NCI-H345 (cell line): ENCODE data around the gene DENND6B.

Experiments used
- DNase-seq: peaks from one replicate; lab custom pipeline; 2025; lab: John Stamatoyannopoulos, UW

DENND6B gene

DNA sequence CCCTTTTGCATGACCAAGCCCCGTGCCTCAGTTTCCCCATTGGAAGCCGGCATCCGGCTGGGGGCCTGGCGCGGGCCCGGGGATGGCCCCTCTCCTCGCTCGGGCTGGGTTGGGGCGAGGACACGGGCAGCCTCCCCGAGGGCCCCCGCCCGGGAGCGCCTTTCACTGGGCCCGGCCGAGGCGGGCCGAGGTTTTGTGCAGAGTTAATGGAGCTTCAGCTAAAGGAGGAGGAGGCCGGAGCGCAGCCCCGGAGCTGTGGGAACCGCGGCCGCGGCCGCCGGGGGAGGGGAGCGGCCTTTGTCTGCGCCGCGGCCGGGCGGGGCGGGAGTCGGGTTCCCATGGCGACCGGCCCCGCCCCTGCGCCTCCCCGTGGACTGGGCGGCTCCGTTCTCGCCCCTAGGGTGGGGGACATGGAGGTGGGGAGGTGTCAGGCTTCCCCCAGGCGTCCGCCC is 55.3 kb downstream of the DENND6B start:
- DNase-seq, result peak; percentile 66

GRCh38 chr22:50270666-50271394 is 56.0 kb downstream of the DENND6B start:
- no peak for DNase-seq

DNA sequence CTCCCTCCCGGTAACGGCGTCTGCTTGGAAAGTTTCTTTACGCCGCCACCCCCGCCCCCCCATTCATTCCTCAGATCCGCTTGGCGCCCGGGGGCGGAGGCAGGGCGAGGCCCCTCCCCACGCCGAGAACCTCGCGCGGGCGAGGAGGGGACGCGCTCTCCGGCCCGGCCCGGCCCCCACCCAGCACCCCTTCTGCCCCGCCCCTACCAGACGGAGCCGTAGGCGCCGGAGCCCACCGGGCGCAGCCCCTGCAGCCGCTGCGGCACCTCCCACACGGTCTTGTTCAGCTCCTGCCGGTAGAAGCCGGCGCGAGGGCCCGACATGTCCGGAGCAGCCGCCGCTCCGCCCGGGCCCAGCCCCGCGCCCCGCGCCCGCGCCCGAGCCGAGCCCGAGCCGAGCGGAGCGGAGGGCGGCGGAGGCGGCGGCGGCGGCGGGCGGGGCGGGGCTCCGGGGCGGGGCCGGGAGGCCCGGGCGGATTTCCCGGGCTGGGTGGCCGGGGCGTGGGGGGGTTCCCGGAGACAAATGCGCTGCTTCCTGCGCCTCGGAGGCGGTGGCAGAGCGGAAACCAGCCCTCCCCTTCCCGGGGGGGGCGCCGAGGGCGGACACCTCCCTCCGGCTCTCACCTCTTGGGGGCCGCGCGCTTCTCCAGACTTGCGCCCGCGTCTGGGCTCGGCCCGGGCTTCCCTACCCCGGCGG is 56.7 kb downstream of the DENND6B start, which contains the start of gene MAPK11:
MAPK11 (minus strand) TSS at position 411 of the 696 bp plus-strand sequence; CDS start at position 323, 88 bp downstream.
- peak; percentile 20 for DNase-seq

GRCh38 chr22:50269573-50269969 is 57.2 kb downstream of the DENND6B start:
- DNase-seq, result no peak

GRCh38 chr22:50268655-50269113 is 58.1 kb downstream of the DENND6B start:
- peak; percentile 17 for DNase-seq

- DNase-seq, result peak; percentile 23
These were observed 59.0 kb downstream of the DENND6B start for GRCh38 chr22:50267591-50268390.

- no peak for DNase-seq
These were observed 59.8 kb downstream of the DENND6B start for GRCh38 chr22:50266994-50267393.

GRCh38 chr22:50264946-50265669 is 61.7 kb downstream of the DENND6B start:
- no peak for DNase-seq

DNA sequence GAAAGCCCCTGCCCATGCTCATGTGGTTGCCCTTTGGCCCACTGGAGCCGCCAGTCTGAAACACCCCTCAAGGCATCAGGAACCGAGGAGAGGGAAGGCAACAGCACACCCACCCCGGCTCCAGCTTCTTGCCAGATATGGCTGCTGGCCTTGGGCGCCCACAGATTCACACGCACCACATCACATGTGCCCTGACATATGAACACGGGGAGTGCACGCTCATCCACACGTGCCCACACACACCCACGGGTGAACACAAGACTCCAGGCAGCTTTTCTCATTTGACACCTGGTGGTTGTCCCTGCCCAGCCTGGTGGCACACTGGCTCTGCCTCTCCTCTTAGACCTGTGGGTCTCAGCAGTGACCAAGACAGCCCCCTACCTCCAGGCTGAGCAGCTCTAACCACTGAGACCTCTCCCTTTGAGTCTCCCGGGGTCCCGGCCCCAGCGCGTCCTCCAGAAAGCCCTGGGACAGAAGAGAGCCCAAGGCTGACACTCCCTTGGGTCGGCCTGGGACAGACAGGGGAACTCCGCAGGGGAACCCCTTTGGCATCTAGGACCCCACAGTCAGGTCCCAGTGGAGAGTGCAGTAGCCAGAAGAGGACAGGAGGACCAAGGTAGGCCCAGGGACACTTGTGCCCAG is 62.6 kb downstream of the DENND6B start:
- no peak for DNase-seq

DNA sequence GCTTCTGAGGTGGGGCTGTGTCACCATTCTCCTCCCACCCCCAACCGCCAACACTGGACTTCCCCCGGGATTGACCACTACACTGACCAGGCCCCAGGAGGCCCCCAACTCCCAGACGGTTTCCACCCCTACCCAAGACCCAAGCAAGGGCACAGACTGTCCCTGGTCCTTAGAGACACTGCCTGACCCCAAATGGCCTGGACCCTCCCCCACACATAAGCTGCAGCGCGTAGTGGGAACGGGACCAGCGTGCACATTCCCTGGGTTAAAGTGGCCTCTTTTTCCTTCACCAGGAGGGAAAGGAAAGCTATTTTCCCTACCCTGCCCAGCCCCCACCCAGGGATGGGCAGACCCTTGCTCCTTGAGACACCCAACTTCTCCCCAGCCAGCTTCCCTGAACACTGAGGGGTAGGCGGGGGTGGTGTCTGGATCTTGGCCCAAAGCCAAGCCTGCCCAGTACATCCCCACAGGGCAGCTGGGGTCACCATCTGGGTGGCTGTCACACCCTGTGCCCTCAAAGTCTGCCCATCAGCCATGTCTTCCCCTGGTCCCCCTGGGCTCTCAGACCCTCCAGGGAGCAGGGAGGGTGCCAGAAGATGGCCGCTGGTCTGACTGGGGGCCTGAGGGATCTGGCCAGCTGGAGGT is 63.7 kb downstream of the DENND6B start:
- DNase-seq, result no peak

- DNase-seq, result no peak
These were observed 64.3 kb downstream of the DENND6B start for GRCh38 chr22:50262460-50262911.

DNA sequence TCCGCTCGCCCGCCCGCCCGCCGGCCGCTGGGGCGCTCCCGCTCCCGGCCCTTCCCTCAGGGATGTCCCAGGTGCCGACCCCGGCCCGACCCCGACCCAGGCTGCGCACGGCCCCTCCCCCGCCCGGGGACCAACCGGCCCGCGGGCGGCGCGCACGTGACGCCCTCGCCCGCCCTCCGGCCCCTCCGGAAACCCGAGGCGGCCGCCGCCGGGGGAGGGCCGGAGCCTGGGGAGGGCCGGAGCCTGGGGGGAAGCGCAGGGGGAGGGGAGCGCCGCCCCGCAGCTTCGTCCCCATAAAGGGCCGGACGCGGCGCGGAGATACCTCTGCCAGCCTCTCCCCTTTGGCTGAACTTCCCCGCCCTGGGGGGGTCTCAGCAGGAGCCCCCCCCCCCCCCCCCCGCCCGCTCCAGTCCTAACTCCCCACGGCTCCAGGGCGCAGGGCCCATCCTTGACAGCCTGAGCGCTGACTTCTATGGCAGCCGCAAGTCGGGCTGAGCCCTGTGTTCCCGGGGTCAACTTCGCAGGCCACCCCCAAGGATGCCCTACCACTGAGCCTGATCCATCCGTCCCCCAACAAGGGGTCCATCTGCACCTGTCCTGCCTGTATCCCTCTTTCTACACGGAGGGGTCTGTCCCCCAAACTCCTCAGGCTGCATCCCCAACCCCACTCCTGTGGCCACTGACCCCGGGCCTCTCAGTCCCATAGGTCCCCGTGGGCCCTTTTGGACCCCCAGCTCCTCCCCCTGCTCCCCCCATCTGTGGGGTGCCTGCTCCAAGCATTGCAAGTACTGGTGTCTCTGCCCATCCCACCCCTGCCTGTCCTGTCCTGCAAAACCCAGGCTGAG is 65.0 kb downstream of the DENND6B start, which contains the start of gene MAPK12:
MAPK12 (minus strand) TSS at position 69 of the 845 bp plus-strand sequence. CDS start 174 bp downstream, outside the sequence.
- DNase-seq, result no peak

DNA sequence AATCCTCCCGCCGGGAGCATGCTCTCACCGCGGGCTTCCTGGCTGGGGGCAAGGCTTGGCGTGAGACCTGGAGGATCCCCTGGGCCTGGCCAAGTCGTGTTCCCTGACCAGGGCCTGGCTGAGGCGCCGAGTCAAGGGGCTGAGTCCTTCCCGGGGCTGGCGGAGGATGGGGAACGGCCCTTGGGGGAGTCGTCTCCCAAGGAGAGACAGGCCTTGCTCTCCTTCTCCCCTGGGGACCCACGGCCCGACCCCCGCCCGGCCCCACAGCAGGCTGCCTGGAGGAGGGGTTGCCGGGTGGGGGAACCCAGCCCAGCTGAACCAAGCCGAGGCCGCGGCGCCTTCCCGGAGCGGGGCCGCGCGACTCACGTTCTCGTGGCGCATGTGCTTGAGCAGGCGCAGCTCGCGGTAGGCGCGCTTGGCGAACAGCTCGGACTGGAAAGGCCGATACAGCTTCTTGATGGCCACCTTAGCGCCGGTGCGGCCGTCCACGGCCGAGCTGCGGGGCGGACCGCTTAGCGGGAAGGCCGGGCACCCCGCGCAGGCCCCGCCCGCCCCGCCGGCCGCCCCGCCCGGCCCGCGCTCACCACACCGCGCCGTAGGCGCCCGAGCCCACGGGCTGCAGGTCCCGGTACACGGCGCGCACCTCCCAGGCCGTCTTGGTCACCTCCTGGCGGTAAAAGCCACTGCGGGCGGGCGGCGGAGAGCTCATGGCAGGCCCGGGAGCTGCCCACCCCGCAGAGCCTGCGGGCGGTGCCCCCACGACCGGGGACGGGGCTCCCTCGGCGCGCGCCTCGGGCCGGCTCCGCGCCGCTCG is 65.8 kb downstream of the DENND6B start:
- DNase-seq, result peak; percentile 27

DNA sequence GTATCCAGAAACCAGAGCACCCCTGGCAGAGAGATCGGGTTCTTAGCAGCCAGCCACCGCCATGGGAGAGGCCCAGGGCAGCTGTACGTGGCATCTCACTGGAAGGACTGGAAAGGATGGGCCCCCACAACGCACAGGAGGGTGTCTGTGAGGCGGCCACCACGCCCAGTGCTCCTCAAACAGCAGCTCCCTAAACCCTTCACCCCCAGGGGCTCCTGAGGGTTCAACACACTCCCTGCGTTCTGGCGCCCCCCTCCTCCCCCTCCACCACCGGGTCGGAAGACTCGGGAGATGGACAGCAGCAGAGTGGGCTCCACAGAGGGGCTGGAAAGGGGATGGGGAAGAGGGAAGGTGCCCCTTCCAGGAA is 66.4 kb downstream of the DENND6B start:
- DNase-seq, result no peak

DNA sequence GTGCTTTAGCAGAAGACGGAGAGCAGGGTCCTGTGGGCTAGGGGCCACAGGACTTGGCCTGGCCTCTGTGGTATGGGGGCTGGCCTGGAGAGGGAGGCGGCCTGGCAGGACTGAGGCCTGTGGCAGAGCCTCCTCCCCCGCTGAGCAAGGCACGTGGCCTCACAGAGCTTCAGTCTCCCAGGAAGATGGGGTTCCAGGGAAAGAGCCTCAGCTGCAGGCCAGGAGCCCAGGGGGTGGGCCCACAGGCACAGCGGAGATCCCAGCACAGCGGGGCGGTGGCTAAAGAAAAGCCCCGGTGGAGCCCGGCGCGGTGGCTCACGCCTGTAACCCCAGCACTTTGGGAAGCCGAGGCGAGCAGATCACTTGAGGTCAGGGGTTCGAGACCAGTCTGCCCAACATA is 67.5 kb downstream of the DENND6B start:
- no peak for DNase-seq
